ENCODE results near the gene CNKSR1.

DNA sequence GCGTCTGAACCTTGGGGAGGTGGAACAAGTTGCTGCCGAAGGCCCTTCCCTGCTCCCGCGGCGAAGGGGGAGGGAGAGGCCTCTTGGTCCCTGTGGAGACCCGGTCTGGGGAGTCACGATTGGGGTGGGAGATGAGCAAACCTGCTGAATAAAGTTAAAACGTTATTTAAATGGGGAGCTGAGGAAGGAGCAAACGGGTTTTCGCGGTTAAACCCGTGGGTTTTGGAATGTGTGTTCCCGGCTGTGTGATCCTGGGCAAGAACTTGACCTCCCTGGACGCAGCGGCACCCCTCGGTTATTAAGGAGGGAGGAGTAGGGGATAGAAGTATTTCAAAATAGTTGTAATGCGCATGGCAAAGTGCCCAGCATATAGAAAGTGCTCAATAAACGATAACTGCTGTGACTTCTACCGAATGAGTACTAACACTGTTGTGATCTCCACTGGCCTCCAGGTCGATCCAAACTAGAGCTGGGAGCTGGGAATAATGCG, 15.0 kb upstream of the CNKSR1 start:
- TF ChIP-seq SUZ12 (IDR thresholded peaks at IDR 0.05; ENCODE audit: extremely low read depth, insufficient read depth, insufficient read length) = no peak
- no peak for TF ChIP-seq YY1 (IDR thresholded peaks at IDR 0.05; ENCODE audit: insufficient read depth, insufficient read length)
- no peak for TF ChIP-seq ZNF274 (IDR thresholded peaks at IDR 0.05; ENCODE audit: low read depth, low read length)

All from NT2/D1 (cell line).